ENCODE results near the gene CDK11B.
"Not testable (repeated sequence)": the region's sequence is repeated elsewhere in the genome, so short reads cannot be mapped to it uniquely, and the experiment has no call there.

CDK11B gene

GRCh38 chr1:1597275-1597930 lies 61.4 kb downstream of the CDK11B start:
- no peak overlapping the region for H3K27ac Mint-ChIP-seq
- H3K4me3 Mint-ChIP-seq, result no peak overlapping the region
- DNase-seq (ENCODE audit: low spot score in 2 of 2), result no peak
- no peaks in the 10 kb centered on the region for H3K36me3 Mint-ChIP-seq
- ATAC-seq, result peak; percentile 51
- peaks cover 12% of the 10 kb centered on the region for H3K4me1 Mint-ChIP-seq
- H3K9me3 Mint-ChIP-seq, result no peaks in the 10 kb centered on the region

GRCh38 chr1:1596493-1597274 lies 62.1 kb downstream of the CDK11B start:
- H3K4me1 Mint-ChIP-seq, result peaks cover 12% of the 10 kb centered on the region
- no peak overlapping the region for H3K4me3 Mint-ChIP-seq
- DNase-seq (ENCODE audit: low spot score in 2 of 2) (no peak), ATAC-seq (no peak)
- no peaks in the 10 kb centered on the region for H3K36me3 Mint-ChIP-seq
- H3K27ac Mint-ChIP-seq, result no peak overlapping the region
- no peaks in the 10 kb centered on the region for H3K9me3 Mint-ChIP-seq

GRCh38 chr1:1595341-1595740 lies 63.5 kb downstream of the CDK11B start:
- not testable (repeated sequence) for H3K4me1 Mint-ChIP-seq; H3K36me3 Mint-ChIP-seq; H3K9me3 Mint-ChIP-seq; ATAC-seq; H3K4me3 Mint-ChIP-seq; DNase-seq (ENCODE audit: low spot score in 2 of 2); H3K27ac Mint-ChIP-seq

- Mint-ChIP-seq H3K4me3 (no peak overlapping the region), H3K4me1 (peaks cover 7% of the 10 kb centered on the region), H3K27ac (no peak overlapping the region), H3K9me3 (no peaks in the 10 kb centered on the region), H3K36me3 (no peaks in the 10 kb centered on the region)
- DNase-seq (ENCODE audit: low spot score in 2 of 2) (no peak), ATAC-seq (peak; percentile 38)
Measured at GRCh38 chr1:1594602-1595260, 64.1 kb downstream of the CDK11B start.

GRCh38 chr1:1593834-1594601 lies 64.8 kb downstream of the CDK11B start:
- no peak for DNase-seq (ENCODE audit: low spot score in 2 of 2)
- ATAC-seq, result peak; percentile 3
- H3K9me3 Mint-ChIP-seq, result no peaks in the 10 kb centered on the region
- H3K4me1 Mint-ChIP-seq, result peaks cover 5% of the 10 kb centered on the region
- H3K4me3 Mint-ChIP-seq, result no peak overlapping the region
- H3K27ac Mint-ChIP-seq, result no peak overlapping the region
- H3K36me3 Mint-ChIP-seq, result no peaks in the 10 kb centered on the region

- Mint-ChIP-seq H3K4me3 (no peak overlapping the region), H3K36me3 (no peaks in the 10 kb centered on the region), H3K4me1 (no peaks in the 10 kb centered on the region), H3K9me3 (no peaks in the 10 kb centered on the region), H3K27ac (no peak overlapping the region)
- DNase-seq (ENCODE audit: low spot score in 2 of 2) (no peak), ATAC-seq (no peak)
Measured at GRCh38 chr1:1591452-1591851, 67.4 kb downstream of the CDK11B start.

Data from stimulated activated effector memory CD8-positive, alpha-beta T cell treated with anti-CD3 and anti-CD28 coated beads, Interleukin-12 subunit alpha, Interleukin-12 subunit beta, amount 100 ng/mL, for 72 hours (primary cell).